ENCODE results near the gene DRG2. TPM values are rescaled to one million over a fixed set of nuclear protein-coding genes. Genes with fewer than 3 reads are reported as not detected.

Gene DRG2
- total and polyA plus RNA-seq, 2 of the 8 experiments (the other 6 are each of a cell fraction or from before 2014, with no cell fraction given) = 44.6 to 47.8 TPM

DNA sequence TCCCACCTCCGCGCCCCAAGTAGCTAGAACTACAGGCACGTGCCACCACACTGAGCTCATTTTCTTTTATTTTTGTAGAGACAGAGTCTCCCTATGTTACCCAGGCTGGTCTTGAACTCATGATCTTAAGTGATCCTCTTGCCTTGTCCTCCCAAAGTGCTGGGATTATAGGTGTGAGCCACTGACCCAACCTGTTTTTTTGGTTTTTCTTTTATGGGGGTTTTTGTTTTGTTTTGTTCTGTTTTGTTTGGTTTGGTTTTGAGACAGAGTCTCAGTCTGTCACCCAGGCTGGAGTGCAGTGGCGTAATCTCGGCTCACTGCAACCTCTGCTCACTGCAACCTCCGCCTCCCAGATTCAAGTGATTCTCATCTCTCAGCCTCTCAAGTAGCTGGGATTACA lies 32.2 kb upstream of the DRG2 start:
- FAIRE-seq (no peak), DNase-seq (ENCODE audit: low read depth in 1 of 2, low spot score in 2 of 2) (no peak)
- no peak overlapping the region for H3K14ac ChIP-seq (ENCODE audit: insufficient read length)
- WGBS, 2 experiments (ENCODE audit: extremely low coverage in 1 of 2, insufficient coverage in 1 of 2, insufficient read length in 1 of 2, insufficient replicate concordance in 2 of 2, low coverage in 1 of 2, low lambda C conversion rate in 2 of 2, missing lambda C conversion rate in 1 of 2) = 94% methylated on average over 6 of the region's 6 CpGs; no CpG with 5 or more reads in 1 of the 2 experiments
- no peak overlapping the region for H3K27ac ChIP-seq (ENCODE audit: low read depth, low read length)
- H4K8ac ChIP-seq (ENCODE audit: extremely low read depth, insufficient read depth, low read length) = no peak overlapping the region
- no peak overlapping the region for H3K23ac ChIP-seq (ENCODE audit: insufficient read length)
- H2BK120ac ChIP-seq (replicated peaks; ENCODE audit: low read depth, low read length) = no peak overlapping the region
- H3K23me2 ChIP-seq (ENCODE audit: low read depth, low read length) = no peaks in the 10 kb centered on the region
- no peaks in the 10 kb centered on the region for H3K79me1 ChIP-seq (ENCODE audit: low read depth, low read length)
- no peak overlapping the region for H2BK15ac ChIP-seq (ENCODE audit: low read length)
- H2AK5ac ChIP-seq (ENCODE audit: low read depth, low read length) = no peak overlapping the region
- peaks cover 0 to 2% of the 10 kb centered on the region in 2 experiments for H4K20me1 ChIP-seq (replicated peaks in 1 of 2; ENCODE audit: control insufficient read depth in 1 of 2, insufficient read depth in 2 of 2, low read length in 2 of 2)
- CTCF ChIA-PET (ENCODE audit: partially characterized antibody) = no interaction called here
- H3K4ac ChIP-seq (replicated peaks; ENCODE audit: insufficient read length, low read depth, low read length) = no peak overlapping the region
- H3K36me3 ChIP-seq (ENCODE audit: control insufficient read depth in 2 of 4, insufficient read depth in 4 of 4, low read length in 3 of 4) = peaks cover 0 to 16% (median 6%) of the 10 kb centered on the region in 4 experiments; a peak in 5 of 8 replicates
- H4K5ac ChIP-seq (ENCODE audit: insufficient read length, low read depth, low read length) = no peak overlapping the region
- no peak overlapping the region for H2AFZ ChIP-seq (ENCODE audit: low read length)
- H3K4me1 ChIP-seq (replicated peaks in 1 of 4; ENCODE audit: control insufficient read depth in 3 of 4, insufficient read depth in 4 of 4, low read length in 3 of 4) = no peaks in the 10 kb centered on the region
- no peaks in the 10 kb centered on the region for H3K27me3 ChIP-seq (replicated peaks in 1 of 4; ENCODE audit: control insufficient read depth in 3 of 4, extremely low read depth in 1 of 4, insufficient read depth in 3 of 4, low read length in 3 of 4)
- H2BK5ac ChIP-seq (ENCODE audit: low read depth, low read length) = no peak overlapping the region
- no peak overlapping the region for H2BK12ac ChIP-seq (ENCODE audit: low read depth, low read length)
- no peak overlapping the region for H3K4me2 ChIP-seq (ENCODE audit: insufficient read depth in 1 of 2, low read depth in 2 of 2, low read length in 2 of 2)
- H3K56ac ChIP-seq (replicated peaks; ENCODE audit: insufficient read length, low read depth, low read length) = no peak overlapping the region
- no peak overlapping the region for H3K18ac ChIP-seq (ENCODE audit: extremely low read depth, low read length)
- no peak overlapping the region for H2BK20ac ChIP-seq (ENCODE audit: low read length)
- POLR2A ChIA-PET (ENCODE audit: partially characterized antibody) = interaction anchor here (1.3 kb wide), 1 partner anchor 54 kb away, joined by 4 read pairs; no protein-coding TSS in a partner anchor
- no peak overlapping the region for H3K4me3 ChIP-seq (ENCODE audit: extremely low read depth in 1 of 4, insufficient read depth in 2 of 4, low read depth in 3 of 4, low read length in 4 of 4)
- no peak overlapping the region for H4K91ac ChIP-seq (replicated peaks; ENCODE audit: insufficient read length, low read length)
- no peaks in the 10 kb centered on the region for H3K79me2 ChIP-seq (ENCODE audit: control insufficient read depth in 1 of 2, insufficient read depth in 2 of 2, low read length in 2 of 2)
- H3K9ac ChIP-seq (replicated peaks in 1 of 4; ENCODE audit: extremely low read depth in 1 of 4, low read depth in 3 of 4, low read length in 3 of 4) = no peak overlapping the region
- no peaks in the 10 kb centered on the region for H3K9me3 ChIP-seq (ENCODE audit: insufficient read depth in 2 of 2, low read depth in 1 of 2, low read length in 1 of 2)
- TF ChIP-seq SP2 (IDR thresholded peaks at IDR 0.05; ENCODE audit: low read length) (no peak), RXRA (IDR thresholded peaks at IDR 0.05; ENCODE audit: insufficient read depth, low read depth, low read length) (no peak), POU5F1 (IDR thresholded peaks at IDR 0.05; ENCODE audit: low read depth, low read length) (no peak), YY1 (IDR thresholded peaks at IDR 0.05; ENCODE audit: low read depth, low read length) (no peak), ATF3 (IDR thresholded peaks at IDR 0.05; ENCODE audit: insufficient read depth, low read depth, low read length) (no peak), BCL11A (IDR thresholded peaks at IDR 0.05; ENCODE audit: low read depth in 2 of 2, low read length in 2 of 2) (no peak), KDM1A (IDR thresholded peaks at IDR 0.05; ENCODE audit: borderline replicate concordance, low read length) (no peak), HDAC6 (IDR thresholded peaks at IDR 0.05; ENCODE audit: low read depth, low read length) (no peak), SP4 (IDR thresholded peaks at IDR 0.05; ENCODE audit: low read length) (no peak), EZH2 (IDR thresholded peaks at IDR 0.05; ENCODE audit: low read depth, low read length, severe bottlenecking) (no peak), MAFK (IDR thresholded peaks at IDR 0.05; ENCODE audit: low read depth, low read length) (no peak)
- TF ChIP-seq, protein P1, sequence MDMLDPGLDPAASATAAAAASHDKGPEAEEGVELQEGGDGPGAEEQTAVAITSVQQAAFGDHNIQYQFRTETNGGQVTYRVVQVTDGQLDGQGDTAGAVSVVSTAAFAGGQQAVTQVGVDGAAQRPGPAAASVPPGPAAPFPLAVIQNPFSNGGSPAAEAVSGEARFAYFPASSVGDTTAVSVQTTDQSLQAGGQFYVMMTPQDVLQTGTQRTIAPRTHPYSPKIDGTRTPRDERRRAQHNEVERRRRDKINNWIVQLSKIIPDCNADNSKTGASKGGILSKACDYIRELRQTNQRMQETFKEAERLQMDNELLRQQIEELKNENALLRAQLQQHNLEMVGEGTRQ (IDR thresholded peaks at IDR 0.05; ENCODE audit: low read length) = no peak
- TF ChIP-seq, protein P2, sequence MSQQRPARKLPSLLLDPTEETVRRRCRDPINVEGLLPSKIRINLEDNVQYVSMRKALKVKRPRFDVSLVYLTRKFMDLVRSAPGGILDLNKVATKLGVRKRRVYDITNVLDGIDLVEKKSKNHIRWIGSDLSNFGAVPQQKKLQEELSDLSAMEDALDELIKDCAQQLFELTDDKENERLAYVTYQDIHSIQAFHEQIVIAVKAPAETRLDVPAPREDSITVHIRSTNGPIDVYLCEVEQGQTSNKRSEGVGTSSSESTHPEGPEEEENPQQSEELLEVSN (IDR thresholded peaks at IDR 0.05) = no peak
